SK-N-SH (cell line): ENCODE data around the gene KCNK4.

Source experiments
- EP300 ChIP-seq, 2 experiments: IDR thresholded peaks; 2 replicates each; pipeline versions ENCODE4 v1.4.0 to v1.6.1; 2012; ENCODE audit warnings: borderline replicate concordance in 1 of 2, low read depth in 1 of 2, low read length in 1 of 2
- EZH2phosphoT487 ChIP-seq: fragments of 200-600 bp; sonication (generic); IDR thresholded peaks from 2 replicates; pipeline ENCODE4 v1.6.1; 2017; ENCODE audit warnings: low read depth, mixed run types, mild to moderate bottlenecking, antibody characterized with exemption, moderate library complexity, borderline replicate concordance
- POLR2AphosphoS5 ChIP-seq: IDR thresholded peaks from 2 replicates; pipeline ENCODE4 v1.6.1; 2012; ENCODE audit warnings: low read depth, low read length
- RFX5 ChIP-seq: IDR thresholded peaks from 2 replicates; pipeline ENCODE4 v1.6.1; 2012; ENCODE audit warnings: mild to moderate bottlenecking, improper control_type of control experiment, low read length
- SMC3 ChIP-seq: IDR thresholded peaks from 2 replicates; pipeline ENCODE4 v1.6.1; 2012; ENCODE audit warnings: low read depth, low read length, improper control_type of control experiment
- TF ChIP-seq, protein P1 (sequence below): fragments of 200-600 bp; sonication (generic); IDR thresholded peaks from 2 replicates; pipeline ENCODE4 v1.6.1; 2017; ENCODE audit warnings: antibody characterized with exemption, mild to moderate bottlenecking, moderate library complexity
- TF ChIP-seq, protein P2 (sequence below): IDR thresholded peaks from 2 replicates; pipeline ENCODE4 v1.4.0; 2012; ENCODE audit warnings: low read depth
- TF ChIP-seq, protein P3 (sequence below): fragments of 150-350 bp; IDR thresholded peaks from 2 replicates; pipeline ENCODE4 v1.6.1; 2017; ENCODE audit warnings: antibody characterized with exemption, low read length, low read depth, borderline replicate concordance

DNA sequence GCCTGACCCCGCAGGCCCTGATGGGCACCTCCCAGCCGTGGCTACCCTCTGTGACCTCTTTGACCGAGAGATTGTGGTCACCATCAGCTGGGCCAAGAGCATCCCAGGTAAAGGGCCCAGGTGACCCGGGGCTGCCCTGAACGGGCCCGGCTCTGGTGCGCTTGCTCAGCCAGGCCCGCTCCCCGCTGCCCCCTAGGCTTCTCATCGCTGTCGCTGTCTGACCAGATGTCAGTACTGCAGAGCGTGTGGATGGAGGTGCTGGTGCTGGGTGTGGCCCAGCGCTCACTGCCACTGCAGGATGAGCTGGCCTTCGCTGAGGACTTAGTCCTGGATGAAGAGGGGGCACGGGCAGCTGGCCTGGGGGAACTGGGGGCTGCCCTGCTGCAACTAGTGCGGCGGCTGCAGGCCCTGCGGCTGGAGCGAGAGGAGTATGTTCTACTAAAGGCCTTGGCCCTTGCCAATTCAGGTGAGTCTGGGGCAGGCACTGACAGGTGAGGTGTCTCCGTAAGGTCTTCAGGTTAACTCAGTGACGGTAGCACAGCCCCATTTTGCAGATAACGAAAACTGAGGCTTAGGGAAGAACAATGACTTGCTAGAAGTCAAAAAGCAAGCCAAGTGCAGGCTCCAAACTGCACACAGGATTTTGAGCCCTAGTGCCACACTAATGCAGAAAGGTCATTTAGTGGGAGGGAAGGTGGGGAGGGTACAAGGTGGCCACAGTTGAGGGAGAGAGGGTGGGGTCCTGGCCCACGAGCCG lies 23.9 kb downstream of the KCNK4 start:
- TF ChIP-seq EZH2phosphoT487: no peak
- TF ChIP-seq, protein P1, sequence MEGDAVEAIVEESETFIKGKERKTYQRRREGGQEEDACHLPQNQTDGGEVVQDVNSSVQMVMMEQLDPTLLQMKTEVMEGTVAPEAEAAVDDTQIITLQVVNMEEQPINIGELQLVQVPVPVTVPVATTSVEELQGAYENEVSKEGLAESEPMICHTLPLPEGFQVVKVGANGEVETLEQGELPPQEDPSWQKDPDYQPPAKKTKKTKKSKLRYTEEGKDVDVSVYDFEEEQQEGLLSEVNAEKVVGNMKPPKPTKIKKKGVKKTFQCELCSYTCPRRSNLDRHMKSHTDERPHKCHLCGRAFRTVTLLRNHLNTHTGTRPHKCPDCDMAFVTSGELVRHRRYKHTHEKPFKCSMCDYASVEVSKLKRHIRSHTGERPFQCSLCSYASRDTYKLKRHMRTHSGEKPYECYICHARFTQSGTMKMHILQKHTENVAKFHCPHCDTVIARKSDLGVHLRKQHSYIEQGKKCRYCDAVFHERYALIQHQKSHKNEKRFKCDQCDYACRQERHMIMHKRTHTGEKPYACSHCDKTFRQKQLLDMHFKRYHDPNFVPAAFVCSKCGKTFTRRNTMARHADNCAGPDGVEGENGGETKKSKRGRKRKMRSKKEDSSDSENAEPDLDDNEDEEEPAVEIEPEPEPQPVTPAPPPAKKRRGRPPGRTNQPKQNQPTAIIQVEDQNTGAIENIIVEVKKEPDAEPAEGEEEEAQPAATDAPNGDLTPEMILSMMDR: no peak
- TF ChIP-seq, protein P2, sequence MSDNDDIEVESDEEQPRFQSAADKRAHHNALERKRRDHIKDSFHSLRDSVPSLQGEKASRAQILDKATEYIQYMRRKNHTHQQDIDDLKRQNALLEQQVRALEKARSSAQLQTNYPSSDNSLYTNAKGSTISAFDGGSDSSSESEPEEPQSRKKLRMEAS: no peak
- TF ChIP-seq RFX5: no peak
- no peak for TF ChIP-seq SMC3
- TF ChIP-seq EP300 (IDR thresholded peaks at IDR 0.05; ENCODE audit: borderline replicate concordance in 1 of 2, low read depth in 1 of 2, low read length in 1 of 2): no peak
- TF ChIP-seq, protein P3, sequence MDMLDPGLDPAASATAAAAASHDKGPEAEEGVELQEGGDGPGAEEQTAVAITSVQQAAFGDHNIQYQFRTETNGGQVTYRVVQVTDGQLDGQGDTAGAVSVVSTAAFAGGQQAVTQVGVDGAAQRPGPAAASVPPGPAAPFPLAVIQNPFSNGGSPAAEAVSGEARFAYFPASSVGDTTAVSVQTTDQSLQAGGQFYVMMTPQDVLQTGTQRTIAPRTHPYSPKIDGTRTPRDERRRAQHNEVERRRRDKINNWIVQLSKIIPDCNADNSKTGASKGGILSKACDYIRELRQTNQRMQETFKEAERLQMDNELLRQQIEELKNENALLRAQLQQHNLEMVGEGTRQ: no peak
- no peak for TF ChIP-seq POLR2AphosphoS5
